Raji (cell line): ENCODE measurements around the gene AUTS2.

Experiments used
- POLR2A ChIP-seq: IDR thresholded peaks from 2 replicates; pipeline ENCODE4 v1.6.1; 2011; ENCODE audit warnings: low read depth, low read length, control low read depth; ENCODE audit not compliant: insufficient read depth

The AUTS2 gene

GRCh38 chr7:70565721-70566370 is 967.6 kb downstream of the AUTS2 start:
- no peak for TF ChIP-seq POLR2A

- TF ChIP-seq POLR2A: no peak
These were observed 968.4 kb downstream of the AUTS2 start for GRCh38 chr7:70566671-70567070.

- TF ChIP-seq POLR2A: no peak
These were observed 970.5 kb downstream of the AUTS2 start for GRCh38 chr7:70568674-70569334.

- no peak for TF ChIP-seq POLR2A
These were observed 971.1 kb downstream of the AUTS2 start for GRCh38 chr7:70569335-70569819.

- no peak for TF ChIP-seq POLR2A
These were observed 971.8 kb downstream of the AUTS2 start for GRCh38 chr7:70570029-70570428.

- no peak for TF ChIP-seq POLR2A
These were observed 972.7 kb downstream of the AUTS2 start for GRCh38 chr7:70570961-70571360.

GRCh38 chr7:70571403-70571934 is 973.2 kb downstream of the AUTS2 start:
- TF ChIP-seq POLR2A: no peak

- TF ChIP-seq POLR2A: no peak
These were observed 973.7 kb downstream of the AUTS2 start for GRCh38 chr7:70571961-70572360.

- TF ChIP-seq POLR2A: no peak
These were observed 974.3 kb downstream of the AUTS2 start for GRCh38 chr7:70572571-70572970.

- TF ChIP-seq POLR2A: no peak
These were observed 974.9 kb downstream of the AUTS2 start for GRCh38 chr7:70573071-70573661.

- no peak for TF ChIP-seq POLR2A
These were observed 975.4 kb downstream of the AUTS2 start for GRCh38 chr7:70573696-70574095.

- no peak for TF ChIP-seq POLR2A
These were observed 976.1 kb downstream of the AUTS2 start for GRCh38 chr7:70574314-70574834.

- TF ChIP-seq POLR2A: no peak
These were observed 976.9 kb downstream of the AUTS2 start for GRCh38 chr7:70574970-70575799.

- TF ChIP-seq POLR2A: no peak
These were observed 978.8 kb downstream of the AUTS2 start for GRCh38 chr7:70577078-70577477.

- no peak for TF ChIP-seq POLR2A
These were observed 979.9 kb downstream of the AUTS2 start for GRCh38 chr7:70578131-70578530.
